Raji (cell line): ENCODE data around the gene SP2.

Source experiments
- POLR2A ChIP-seq: IDR thresholded peaks from 2 replicates; pipeline ENCODE4 v1.6.1; 2011; ENCODE audit warnings: low read depth, low read length, control low read depth; ENCODE audit not compliant: insufficient read depth

SP2 gene

GRCh38 chr17:47945080-47945479 is 49.0 kb downstream of the SP2 start:
- no peak for TF ChIP-seq POLR2A

GRCh38 chr17:47945529-47946508 is 49.8 kb downstream of the SP2 start:
- no peak for TF ChIP-seq POLR2A

- TF ChIP-seq POLR2A, result no peak
These were observed 50.5 kb downstream of the SP2 start for GRCh38 chr17:47946516-47946915.

GRCh38 chr17:47946929-47947397 is 50.9 kb downstream of the SP2 start:
- no peak for TF ChIP-seq POLR2A

- TF ChIP-seq POLR2A, result no peak
These were observed 52.7 kb downstream of the SP2 start for GRCh38 chr17:47948706-47949196.

GRCh38 chr17:47949197-47949759 is 53.2 kb downstream of the SP2 start:
- no peak for TF ChIP-seq POLR2A

GRCh38 chr17:47949946-47950345 is 53.9 kb downstream of the SP2 start:
- no peak for TF ChIP-seq POLR2A

GRCh38 chr17:47950448-47950847 is 54.4 kb downstream of the SP2 start:
- no peak for TF ChIP-seq POLR2A

- no peak for TF ChIP-seq POLR2A
These were observed 56.4 kb downstream of the SP2 start for GRCh38 chr17:47952171-47953021.

GRCh38 chr17:47953909-47954308 is 57.9 kb downstream of the SP2 start:
- TF ChIP-seq POLR2A, result no peak

GRCh38 chr17:47955497-47956461 is 59.7 kb downstream of the SP2 start:
- TF ChIP-seq POLR2A, result no peak

- no peak for TF ChIP-seq POLR2A
These were observed 61.0 kb downstream of the SP2 start for GRCh38 chr17:47956791-47957590.
